K562 (cell line): Measurements from ENCODE around the gene OR11L1. TPM values are rescaled to one million over a fixed set of nuclear protein-coding genes. Genes with fewer than 3 reads are reported as not detected.
A peak's percentile ranks its signal among the peaks of the same experiment; 100 is the strongest.

Source experiments
- ASH1L ChIP-seq: fragments of 450-650 bp; IDR thresholded peaks from 2 replicates; pipeline ENCODE4 v1.6.1; 2018; ENCODE audit warnings: borderline replicate concordance, mild to moderate bottlenecking, low read depth; ENCODE audit not compliant: partially characterized antibody
- E2F5 ChIP-seq: sonication (generic); formaldehyde crosslinking; IDR thresholded peaks from 2 replicates; pipeline ENCODE4 v1.8.0; 2022; ENCODE audit warnings: mild to moderate bottlenecking, missing genetic modification reagents
- GATA2 ChIP-seq: sonication (generic); formaldehyde crosslinking; IDR thresholded peaks from 2 replicates; pipeline ENCODE4 v1.4.0; 2020; ENCODE audit warnings: mild to moderate bottlenecking, missing genetic modification reagents
- KDM5B ChIP-seq: fragments of 200-600 bp; sonication (generic); IDR thresholded peaks from 2 replicates; pipeline ENCODE4 v1.6.1; 2012; ENCODE audit warnings: low read depth, mild to moderate bottlenecking, moderate library complexity, low read length, control low read depth, inconsistent platforms; ENCODE audit not compliant: insufficient replicate concordance
- LCOR ChIP-seq: sonication (generic); formaldehyde crosslinking; IDR thresholded peaks from 2 replicates; pipeline ENCODE4 v1.8.0; 2022; ENCODE audit warnings: mild to moderate bottlenecking, missing genetic modification reagents
- MEF2D ChIP-seq: conservative IDR thresholded peaks from 2 replicates; pipeline ENCODE4 v1.6.1; 2016; ENCODE audit warnings: low read depth, missing genetic modification characterization, missing compliant biosample characterization
- MYBL2 ChIP-seq, 2 experiments: fragments of 450-650 bp in 1 of 2; sonication (generic) in 1 of 2; formaldehyde crosslinking in 1 of 2; IDR thresholded peaks; 2 replicates each; pipeline versions ENCODE4 v1.6.1 to v1.8.1; 2017 to 2022; ENCODE audit warnings: borderline replicate concordance in 1 of 2, inconsistent platforms in 1 of 2, low read depth in 1 of 2, mild to moderate bottlenecking in 1 of 2, missing genetic modification reagents in 1 of 2, moderate library complexity in 1 of 2
- NCOA1 ChIP-seq: fragments of 450-650 bp; IDR thresholded peaks from 2 replicates; pipeline ENCODE4 v1.6.1; 2016; ENCODE audit warnings: low read depth
- NCOA6 ChIP-seq: fragments of 450-650 bp; IDR thresholded peaks from 2 replicates; pipeline ENCODE4 v1.6.1; 2017; ENCODE audit warnings: mild to moderate bottlenecking
- PHF8 ChIP-seq: fragments of 200-600 bp; sonication (generic); IDR thresholded peaks from 2 replicates; pipeline ENCODE4 v1.6.1; 2012; ENCODE audit warnings: mixed run types, mild to moderate bottlenecking, inconsistent platforms, low read length, moderate library complexity, borderline replicate concordance
- RBFOX2 ChIP-seq: fragments of 200-400 bp; formaldehyde crosslinking; IDR thresholded peaks from 2 replicates; pipeline ENCODE4 v1.6.1; 2017; ENCODE audit warnings: low read depth, mild to moderate bottlenecking, low read length, moderate library complexity
- SP1 ChIP-seq: sonication (generic); formaldehyde crosslinking; IDR thresholded peaks from 2 replicates; pipeline ENCODE4 v1.8.1; 2022; ENCODE audit warnings: mild to moderate bottlenecking, missing genetic modification reagents
- YBX1 ChIP-seq: fragments of 450-650 bp; IDR thresholded peaks from 2 replicates; pipeline ENCODE4 v1.7.1; 2016; ENCODE audit warnings: mild to moderate bottlenecking
- ZEB2 ChIP-seq: fragments of 450-650 bp; IDR thresholded peaks from 2 replicates; pipeline ENCODE4 v1.6.1; 2016
- ZNF146 ChIP-seq: IDR thresholded peaks from one replicate; pipeline ENCODE4 v1.6.1; 2018; ENCODE audit warnings: missing compliant biosample characterization; ENCODE audit not compliant: unreplicated experiment
- ZNF384 ChIP-seq: IDR thresholded peaks from 2 replicates; pipeline ENCODE4 v1.6.1; 2012; ENCODE audit warnings: low read depth, low read length, improper control_type of control experiment
- ZNF57 ChIP-seq: fragments of 450-650 bp; formaldehyde crosslinking; IDR thresholded peaks from 2 replicates; pipeline ENCODE4 v1.4.0; 2020; ENCODE audit warnings: mild to moderate bottlenecking, moderate library complexity
- polyA plus RNA-seq, 8 experiments: library from polyadenylated mRNA; depleted of rRNA in 4 of 8; stranded (reverse) in 5 of 8; unstranded in 3 of 8; fragments of >200 nt; fragmentation: Nextera tagmentation in 2 of 8; fragmentation: Illumina TruSeq in 1 of 8; extraction: Ambion mirVana in 2 of 8; extraction: Trizol in 1 of 8; gene quantifications; 2 replicates each; pipeline versions ENCODE4 v1.2.1 to v1.2.3, GENCODE V29; 2011 to 2014; ENCODE audit warnings: inconsistent platforms in 1 of 8, missing spikeins in 1 of 8
- total RNA-seq, 7 experiments: library from RNA; depleted of rRNA in 6 of 7; stranded (reverse); fragments of >200 nt in 6 of 7; fragmentation: Illumina TruSeq in 2 of 7; extraction: Trizol in 2 of 7; gene quantifications; 2 replicates each; pipeline versions ENCODE4 v1.2.1 to v1.2.3, GENCODE V29; 2011 to 2021; ENCODE audit warnings: low replicate concordance in 1 of 7
- TF ChIP-seq, protein P1 (sequence below), 3 experiments: fragments of 200-800 bp in 1 of 3; fragments of 250-450 bp in 1 of 3; fragments of 450-650 bp in 1 of 3; sonication (Bioruptor Pico) in 1 of 3; sonication (Bioruptor generic) in 1 of 3; formaldehyde crosslinking in 1 of 3; IDR thresholded peaks; 2 replicates each; pipeline versions ENCODE4 v1.6.1 to v1.8.0; 2016 to 2022; ENCODE audit warnings: mild to moderate bottlenecking in 2 of 3, missing genetic modification characterization in 2 of 3, missing compliant biosample characterization in 1 of 3, moderate library complexity in 1 of 3
- TF ChIP-seq, protein P2 (sequence below), 2 experiments: IDR thresholded peaks; 2 replicates each; pipeline ENCODE4 v1.6.1; 2012; ENCODE audit warnings: improper control_type of control experiment in 2 of 2, low read depth in 2 of 2, low read length in 2 of 2, borderline replicate concordance in 1 of 2

Gene OR11L1
- total and polyA plus RNA-seq, 9 of the 15 experiments (the other 6 are each of a cell fraction or from before 2014, with no cell fraction given) = not detected

DNA sequence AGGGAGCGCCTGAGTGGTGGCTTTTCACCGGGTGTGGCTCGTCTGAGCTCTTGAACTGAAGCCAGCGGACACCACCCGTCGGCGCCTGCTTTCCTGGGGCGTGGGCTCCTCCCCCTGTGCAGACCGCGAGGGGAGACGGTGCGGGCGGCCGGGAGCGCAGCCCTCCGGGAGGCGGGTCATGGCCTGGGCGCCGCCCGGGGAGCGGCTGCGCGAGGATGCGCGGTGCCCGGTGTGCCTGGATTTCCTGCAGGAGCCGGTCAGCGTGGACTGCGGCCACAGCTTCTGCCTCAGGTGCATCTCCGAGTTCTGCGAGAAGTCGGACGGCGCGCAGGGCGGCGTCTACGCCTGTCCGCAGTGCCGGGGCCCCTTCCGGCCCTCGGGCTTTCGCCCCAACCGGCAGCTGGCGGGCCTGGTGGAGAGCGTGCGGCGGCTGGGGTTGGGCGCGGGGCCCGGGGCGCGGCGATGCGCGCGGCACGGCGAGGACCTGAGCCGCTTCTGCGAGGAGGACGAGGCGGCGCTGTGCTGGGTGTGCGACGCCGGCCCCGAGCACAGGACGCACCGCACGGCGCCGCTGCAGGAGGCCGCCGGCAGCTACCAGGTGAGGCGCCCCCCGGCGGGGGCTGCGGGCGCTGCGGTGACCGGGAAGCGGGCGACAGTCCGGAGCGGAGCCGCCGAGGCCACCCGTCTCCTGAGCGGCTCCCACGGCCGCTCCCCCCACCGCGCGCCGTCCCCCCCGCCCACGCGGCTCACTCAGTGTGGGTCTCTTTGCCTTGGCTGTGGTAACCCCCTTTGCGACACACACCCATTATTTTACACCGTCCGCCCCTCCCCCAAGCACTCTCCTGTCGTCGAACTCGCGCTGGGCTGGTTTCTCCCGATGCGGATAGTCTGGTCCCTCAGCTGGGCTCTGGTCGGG is 15.6 kb upstream of the OR11L1 start, which contains the start of gene TRIM58 (continued):
- no peak for TF ChIP-seq ZEB2
- TF ChIP-seq NCOA1 = no peak; the same call in 1 of the 2 replicates
- peak; percentile 92 for TF ChIP-seq RBFOX2
- TF ChIP-seq YBX1 = no peak
- no peak for TF ChIP-seq MEF2D (tag)
- peak; percentile 92 for TF ChIP-seq NCOA6
- TF ChIP-seq, protein P1, sequence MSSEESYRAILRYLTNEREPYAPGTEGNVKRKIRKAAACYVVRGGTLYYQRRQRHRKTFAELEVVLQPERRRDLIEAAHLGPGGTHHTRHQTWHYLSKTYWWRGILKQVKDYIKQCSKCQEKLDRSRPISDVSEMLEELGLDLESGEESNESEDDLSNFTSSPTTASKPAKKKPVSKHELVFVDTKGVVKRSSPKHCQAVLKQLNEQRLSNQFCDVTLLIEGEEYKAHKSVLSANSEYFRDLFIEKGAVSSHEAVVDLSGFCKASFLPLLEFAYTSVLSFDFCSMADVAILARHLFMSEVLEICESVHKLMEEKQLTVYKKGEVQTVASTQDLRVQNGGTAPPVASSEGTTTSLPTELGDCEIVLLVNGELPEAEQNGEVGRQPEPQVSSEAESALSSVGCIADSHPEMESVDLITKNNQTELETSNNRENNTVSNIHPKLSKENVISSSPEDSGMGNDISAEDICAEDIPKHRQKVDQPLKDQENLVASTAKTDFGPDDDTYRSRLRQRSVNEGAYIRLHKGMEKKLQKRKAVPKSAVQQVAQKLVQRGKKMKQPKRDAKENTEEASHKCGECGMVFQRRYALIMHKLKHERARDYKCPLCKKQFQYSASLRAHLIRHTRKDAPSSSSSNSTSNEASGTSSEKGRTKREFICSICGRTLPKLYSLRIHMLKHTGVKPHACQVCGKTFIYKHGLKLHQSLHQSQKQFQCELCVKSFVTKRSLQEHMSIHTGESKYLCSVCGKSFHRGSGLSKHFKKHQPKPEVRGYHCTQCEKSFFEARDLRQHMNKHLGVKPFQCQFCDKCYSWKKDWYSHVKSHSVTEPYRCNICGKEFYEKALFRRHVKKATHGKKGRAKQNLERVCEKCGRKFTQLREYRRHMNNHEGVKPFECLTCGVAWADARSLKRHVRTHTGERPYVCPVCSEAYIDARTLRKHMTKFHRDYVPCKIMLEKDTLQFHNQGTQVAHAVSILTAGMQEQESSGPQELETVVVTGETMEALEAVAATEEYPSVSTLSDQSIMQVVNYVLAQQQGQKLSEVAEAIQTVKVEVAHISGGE (CRISPR knock-in tag; IDR thresholded peaks at IDR 0.05) = peak in 1 of 3 experiments; percentile 82; a peak in 2 of 6 replicates
- no peak for TF ChIP-seq ZNF57
- TF ChIP-seq KDM5B = peak; percentile 84
- TF ChIP-seq MYBL2 (IDR thresholded peaks at IDR 0.05; ENCODE audit: low read depth) = no peak
- TF ChIP-seq MYBL2 (CRISPR knock-in tag; IDR thresholded peaks at IDR 0.05; ENCODE audit: borderline replicate concordance) = no peak
- no peak for TF ChIP-seq GATA2 (CRISPR knock-in tag)
- TF ChIP-seq ZNF384 = no peak
- TF ChIP-seq, protein P2, sequence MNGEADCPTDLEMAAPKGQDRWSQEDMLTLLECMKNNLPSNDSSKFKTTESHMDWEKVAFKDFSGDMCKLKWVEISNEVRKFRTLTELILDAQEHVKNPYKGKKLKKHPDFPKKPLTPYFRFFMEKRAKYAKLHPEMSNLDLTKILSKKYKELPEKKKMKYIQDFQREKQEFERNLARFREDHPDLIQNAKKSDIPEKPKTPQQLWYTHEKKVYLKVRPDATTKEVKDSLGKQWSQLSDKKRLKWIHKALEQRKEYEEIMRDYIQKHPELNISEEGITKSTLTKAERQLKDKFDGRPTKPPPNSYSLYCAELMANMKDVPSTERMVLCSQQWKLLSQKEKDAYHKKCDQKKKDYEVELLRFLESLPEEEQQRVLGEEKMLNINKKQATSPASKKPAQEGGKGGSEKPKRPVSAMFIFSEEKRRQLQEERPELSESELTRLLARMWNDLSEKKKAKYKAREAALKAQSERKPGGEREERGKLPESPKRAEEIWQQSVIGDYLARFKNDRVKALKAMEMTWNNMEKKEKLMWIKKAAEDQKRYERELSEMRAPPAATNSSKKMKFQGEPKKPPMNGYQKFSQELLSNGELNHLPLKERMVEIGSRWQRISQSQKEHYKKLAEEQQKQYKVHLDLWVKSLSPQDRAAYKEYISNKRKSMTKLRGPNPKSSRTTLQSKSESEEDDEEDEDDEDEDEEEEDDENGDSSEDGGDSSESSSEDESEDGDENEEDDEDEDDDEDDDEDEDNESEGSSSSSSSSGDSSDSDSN (IDR thresholded peaks at IDR 0.05; ENCODE audit: borderline replicate concordance in 1 of 2, low read depth in 2 of 2, low read length in 2 of 2) = peak; percentile 83 to 97
- peak; percentile 48; the same call in 1 of the 2 replicates for TF ChIP-seq LCOR (CRISPR knock-in tag)
- no peak; the same call in 1 of the 2 replicates for TF ChIP-seq SP1 (CRISPR knock-in tag)
- TF ChIP-seq ZNF146 (CRISPR knock-in tag) = no peak
- TF ChIP-seq PHF8 = peak; percentile 93
- TF ChIP-seq E2F5 (CRISPR knock-in tag) = no peak
- TF ChIP-seq ASH1L = no peak
